ENCODE results near the gene ANXA8L1.
A peak's percentile ranks its signal among the peaks of the same experiment; 100 is the strongest.
"Not testable (repeated sequence)": the region's sequence is repeated elsewhere in the genome, so short reads cannot be mapped to it uniquely, and the experiment has no call there.

ANXA8L1 gene

GRCh38 chr10:46398212-46398886, 22.8 kb downstream of the ANXA8L1 start:
- not testable (repeated sequence) for DNase-seq

GRCh38 chr10:46409556-46409955, 34.0 kb downstream of the ANXA8L1 start:
- DNase-seq = peak; percentile 64

GRCh38 chr10:46411123-46411522, 35.5 kb downstream of the ANXA8L1 start:
- DNase-seq = not testable (repeated sequence)

- not testable (repeated sequence) for DNase-seq
Observed at GRCh38 chr10:46412665-46413064, 37.1 kb downstream of the ANXA8L1 start.

DNA sequence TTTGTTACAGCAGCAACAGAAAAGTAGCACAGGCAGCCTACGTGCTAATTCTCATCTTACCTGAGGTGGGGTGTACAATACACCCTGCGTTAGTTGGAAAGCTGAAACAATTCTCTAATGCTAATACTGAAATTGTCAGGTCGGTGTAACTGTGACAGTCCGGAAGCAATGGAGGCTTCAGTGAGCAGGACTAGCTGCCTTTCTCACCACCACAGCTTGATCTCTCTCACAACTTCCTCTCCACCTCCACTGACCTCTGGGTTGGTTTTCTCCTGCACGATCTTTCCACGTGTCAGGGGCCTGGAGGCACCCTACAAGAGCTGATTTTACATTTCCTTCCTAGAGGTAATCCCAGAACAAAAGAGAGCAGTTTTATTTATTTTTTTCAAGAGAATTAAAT, 39.7 kb downstream of the ANXA8L1 start:
- not testable (repeated sequence) for DNase-seq

- not testable (repeated sequence) for DNase-seq
Observed at GRCh38 chr10:46418283-46418682, 42.7 kb downstream of the ANXA8L1 start.

GRCh38 chr10:46419570-46420379, 44.2 kb downstream of the ANXA8L1 start:
- DNase-seq = not testable (repeated sequence)

GRCh38 chr10:46423550-46423949, 48.0 kb downstream of the ANXA8L1 start:
- not testable (repeated sequence) for DNase-seq

- not testable (repeated sequence) for DNase-seq
Observed at GRCh38 chr10:46440942-46441341, 65.4 kb downstream of the ANXA8L1 start.
